ENCODE results near the gene BRF1. TPM values are rescaled to one million over a fixed set of nuclear protein-coding genes. Genes with fewer than 3 reads are reported as not detected.

The BRF1 gene
- total and polyA plus RNA-seq, 9 donors = 20.4 to 47.3 (median 37.1) TPM

DNA sequence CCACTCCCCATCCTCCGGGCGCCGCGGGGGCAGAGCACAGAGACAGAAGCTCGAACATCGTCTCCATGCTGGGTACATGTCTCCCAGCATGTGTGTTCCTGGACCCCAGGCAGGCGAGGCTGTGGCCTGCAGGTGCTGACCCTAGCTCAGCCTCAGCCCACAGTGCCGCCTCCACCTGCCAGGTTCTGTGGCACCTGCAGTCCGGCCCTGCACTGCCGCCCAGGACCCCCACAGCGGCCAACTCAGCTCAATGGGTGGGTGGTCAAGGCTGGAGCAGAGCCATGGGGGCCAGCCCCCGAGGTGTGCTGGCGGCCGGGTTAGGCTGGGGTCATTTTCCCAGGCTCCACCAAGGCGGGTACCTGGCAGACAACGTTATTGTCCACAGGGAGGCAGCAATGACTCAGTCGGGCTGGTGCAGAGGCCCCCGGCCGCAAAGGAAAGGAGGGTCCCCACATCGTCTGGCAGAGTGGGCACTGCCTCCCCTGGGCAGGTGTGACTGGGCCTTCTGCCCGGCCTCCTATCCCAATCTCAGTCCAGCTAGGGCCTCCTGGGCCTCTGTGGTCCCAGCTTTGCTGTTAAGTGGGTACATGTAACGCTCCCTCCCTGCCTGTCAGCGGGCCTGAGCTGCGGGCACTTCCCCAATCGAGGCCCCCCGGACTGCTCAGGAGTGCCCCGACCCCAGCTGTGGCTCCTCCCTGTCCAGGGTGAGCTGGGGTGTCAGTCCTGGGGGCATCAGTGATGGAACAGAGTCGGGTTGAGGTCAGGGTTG is 99.5 kb downstream of the BRF1 start:
- Histone ChIP-seq H3K9me3 (no peaks in the 10 kb centered on the region), H3K36me3 (no peaks in the 10 kb centered on the region), H3K4me3 (no peak overlapping the region), H3K27me3 (no peaks in the 10 kb centered on the region), H3K27ac (no peak overlapping the region), H3K4me1 (ENCODE audit: insufficient read depth) (peaks cover 8% of the 10 kb centered on the region)
- no peak for DNase-seq
- 25 to 30% (median 28%) methylated on average over 28 of the region's 28 CpGs for WGBS, 3 donors
- intact Hi-C loops (cut with DNase I) = loop anchor here (2.0 to 10.0 kb wide), 4 partner anchors 81 to 153 kb away; no protein-coding TSS in a partner anchor
- TF ChIP-seq EP300 (IDR thresholded peaks at IDR 0.05) (no peak), POLR2A (IDR thresholded peaks at IDR 0.05) (no peak)
- TF ChIP-seq, protein P1, sequence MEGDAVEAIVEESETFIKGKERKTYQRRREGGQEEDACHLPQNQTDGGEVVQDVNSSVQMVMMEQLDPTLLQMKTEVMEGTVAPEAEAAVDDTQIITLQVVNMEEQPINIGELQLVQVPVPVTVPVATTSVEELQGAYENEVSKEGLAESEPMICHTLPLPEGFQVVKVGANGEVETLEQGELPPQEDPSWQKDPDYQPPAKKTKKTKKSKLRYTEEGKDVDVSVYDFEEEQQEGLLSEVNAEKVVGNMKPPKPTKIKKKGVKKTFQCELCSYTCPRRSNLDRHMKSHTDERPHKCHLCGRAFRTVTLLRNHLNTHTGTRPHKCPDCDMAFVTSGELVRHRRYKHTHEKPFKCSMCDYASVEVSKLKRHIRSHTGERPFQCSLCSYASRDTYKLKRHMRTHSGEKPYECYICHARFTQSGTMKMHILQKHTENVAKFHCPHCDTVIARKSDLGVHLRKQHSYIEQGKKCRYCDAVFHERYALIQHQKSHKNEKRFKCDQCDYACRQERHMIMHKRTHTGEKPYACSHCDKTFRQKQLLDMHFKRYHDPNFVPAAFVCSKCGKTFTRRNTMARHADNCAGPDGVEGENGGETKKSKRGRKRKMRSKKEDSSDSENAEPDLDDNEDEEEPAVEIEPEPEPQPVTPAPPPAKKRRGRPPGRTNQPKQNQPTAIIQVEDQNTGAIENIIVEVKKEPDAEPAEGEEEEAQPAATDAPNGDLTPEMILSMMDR (IDR thresholded peaks at IDR 0.05) = no peak

DNA sequence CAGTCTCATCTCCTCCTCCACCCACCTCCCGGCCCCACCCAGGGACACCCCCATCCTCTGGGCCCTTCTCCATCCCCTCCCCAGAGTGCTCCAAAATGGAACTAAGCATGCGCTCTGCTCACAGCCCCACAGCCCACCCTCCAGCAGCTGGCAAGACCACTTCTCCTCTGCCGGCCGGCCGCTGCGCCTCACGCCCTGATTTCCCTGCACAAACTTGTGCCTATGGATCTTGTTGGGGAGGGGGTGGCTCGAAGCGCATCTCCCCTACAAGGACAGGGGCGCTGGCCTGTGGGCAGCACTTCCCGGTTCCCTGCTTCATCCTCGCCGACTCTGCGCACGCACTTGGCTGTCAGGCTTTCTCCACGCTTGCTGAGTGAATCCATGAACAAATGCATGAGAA is 100.2 kb downstream of the BRF1 start:
- H3K36me3 ChIP-seq = no peaks in the 10 kb centered on the region
- H3K9me3 ChIP-seq = no peaks in the 10 kb centered on the region
- TF ChIP-seq EP300 (IDR thresholded peaks at IDR 0.05) (no peak), POLR2A (IDR thresholded peaks at IDR 0.05) (no peak)
- TF ChIP-seq, protein P1 (IDR thresholded peaks at IDR 0.05) = no peak
- no peak overlapping the region for H3K27ac ChIP-seq
- intact Hi-C loops (cut with DNase I) = loop anchor here (2.0 to 10.0 kb wide), 4 partner anchors 82 to 154 kb away; no protein-coding TSS in a partner anchor
- WGBS, 3 donors = 30 to 41% (median 37%) methylated on average over 16 of the region's 16 CpGs
- DNase-seq = no peak
- H3K4me1 ChIP-seq (ENCODE audit: insufficient read depth) = peaks cover 6% of the 10 kb centered on the region
- H3K27me3 ChIP-seq = no peaks in the 10 kb centered on the region
- no peak overlapping the region for H3K4me3 ChIP-seq

DNA sequence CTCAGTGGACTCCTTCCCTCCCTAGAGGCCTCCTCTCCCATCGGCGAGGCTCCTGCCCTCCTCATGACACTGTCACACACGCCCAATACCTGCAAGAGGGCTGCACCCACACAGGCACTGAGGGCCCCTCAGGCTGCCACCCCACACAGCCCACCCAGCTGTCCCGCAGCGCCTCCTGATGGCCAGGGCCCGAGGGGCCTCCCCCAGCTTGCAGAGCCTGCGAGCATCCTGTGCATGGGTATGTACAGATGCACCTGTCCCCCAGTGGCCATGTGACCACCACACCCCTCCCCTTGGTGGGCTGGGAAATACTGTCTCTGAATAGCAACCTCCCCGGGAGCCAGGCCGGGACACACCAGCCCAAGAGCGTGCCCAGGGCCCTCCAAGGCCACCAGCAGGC is 100.7 kb downstream of the BRF1 start:
- H3K27me3 ChIP-seq = no peaks in the 10 kb centered on the region
- H3K27ac ChIP-seq = no peak overlapping the region
- no peaks in the 10 kb centered on the region for H3K9me3 ChIP-seq
- intact Hi-C loops (cut with DNase I) = loop anchor here (2.0 to 10.0 kb wide), 4 partner anchors 82 to 155 kb away; no protein-coding TSS in a partner anchor
- 65 to 74% (median 72%) methylated on average over 10 of the region's 10 CpGs for WGBS, 3 donors
- no peak overlapping the region for H3K4me3 ChIP-seq
- TF ChIP-seq, protein P1 (IDR thresholded peaks at IDR 0.05) = no peak
- TF ChIP-seq POLR2A (IDR thresholded peaks at IDR 0.05) = no peak
- no peak for TF ChIP-seq EP300 (IDR thresholded peaks at IDR 0.05)
- H3K4me1 ChIP-seq (ENCODE audit: insufficient read depth) = peaks cover 6% of the 10 kb centered on the region
- DNase-seq = no peak
- H3K36me3 ChIP-seq = no peaks in the 10 kb centered on the region

DNA sequence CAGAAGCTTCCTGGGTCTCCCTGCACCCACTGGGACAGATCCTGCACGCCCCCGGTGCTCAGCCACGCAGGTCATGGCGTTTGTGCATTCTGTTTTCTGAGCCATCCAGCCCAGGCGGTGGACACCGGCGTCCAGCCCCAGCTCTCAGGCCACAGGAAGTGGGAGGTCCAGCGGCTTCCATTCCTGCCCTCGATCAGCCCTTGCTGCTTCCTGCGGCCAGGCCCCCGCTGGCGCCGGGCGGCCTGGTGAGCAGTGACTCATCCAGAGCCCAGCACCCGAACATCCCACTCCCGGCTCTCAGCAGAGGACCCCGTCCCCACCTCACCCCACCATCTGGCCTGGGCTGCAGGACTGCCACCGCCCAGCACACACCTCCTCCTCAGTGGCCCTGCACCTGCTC is 101.7 kb downstream of the BRF1 start:
- no peak overlapping the region for H3K27ac ChIP-seq
- no peak overlapping the region for H3K4me3 ChIP-seq
- 27 to 49% (median 29%) methylated on average over 16 to 18 of the region's 18 CpGs for WGBS, 3 donors
- no peaks in the 10 kb centered on the region for H3K27me3 ChIP-seq
- no peak for DNase-seq
- intact Hi-C loops (cut with DNase I) = no loop called here
- no peaks in the 10 kb centered on the region for H3K36me3 ChIP-seq
- H3K4me1 ChIP-seq (ENCODE audit: insufficient read depth) = no peaks in the 10 kb centered on the region
- H3K9me3 ChIP-seq = no peaks in the 10 kb centered on the region
- TF ChIP-seq POLR2A (IDR thresholded peaks at IDR 0.05) = no peak
- TF ChIP-seq, protein P1 (IDR thresholded peaks at IDR 0.05) = no peak
- no peak for TF ChIP-seq EP300 (IDR thresholded peaks at IDR 0.05)

All from ovary (tissue), 9 donors.